Peyer's patch (tissue), 4 donors: ENCODE results near the gene UBE2Q2.

Experiments used
- CTCF ChIP-seq, 6 experiments: fragments of 450-650 bp in 4 of 6; fragments of 200-600 bp in 2 of 6; sonication (generic) in 1 of 6; IDR thresholded peaks; one replicate each; pipeline ENCODE4 v1.5.1; 2017 to 2019; ENCODE audit warnings: antibody characterized with exemption in 6 of 6, mild to moderate bottlenecking in 3 of 6, moderate library complexity in 1 of 6
- POLR2A ChIP-seq, 2 donors: fragments of 450-650 bp; IDR thresholded peaks; one replicate each; pipeline ENCODE4 v1.5.1; 2017; ENCODE audit warnings: antibody characterized with exemption in 2 of 2, mild to moderate bottlenecking in 2 of 2, moderate library complexity in 2 of 2

GRCh38 chr15:75869446-75869845, 26.2 kb downstream of the UBE2Q2 start:
- TF ChIP-seq POLR2A (IDR thresholded peaks at IDR 0.05) (no peak), CTCF (IDR thresholded peaks at IDR 0.05) (no peak)
